Measurements from ENCODE around the gene GRAP.
A peak's percentile ranks its signal among the peaks of the same experiment; 100 is the strongest.

The GRAP gene

GRCh38 chr17:19017804-19018599 lies 28.8 kb downstream of the GRAP start:
- no peak for DNase-seq

DNA sequence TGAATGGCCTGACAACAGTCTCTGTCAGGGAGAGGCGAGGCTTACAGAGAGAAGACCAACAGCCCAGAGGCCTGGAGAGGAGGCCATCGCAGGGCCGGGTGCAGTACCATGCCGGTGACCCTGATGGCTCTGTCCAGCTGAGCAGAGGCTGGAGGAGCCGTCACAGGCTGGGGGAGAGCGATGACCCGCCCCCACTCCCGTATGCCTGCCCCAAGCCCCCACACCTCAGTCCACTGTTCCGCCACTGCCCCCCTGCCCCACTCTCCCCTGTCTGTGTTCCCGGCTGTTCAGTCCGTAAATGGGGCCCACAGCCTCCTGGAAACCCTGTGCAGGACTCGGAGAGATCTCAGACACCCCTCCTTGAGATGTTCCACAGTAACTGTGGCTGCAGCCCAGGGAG lies 29.4 kb downstream of the GRAP start:
- DNase-seq = no peak

GRCh38 chr17:19016881-19017280 lies 29.9 kb downstream of the GRAP start:
- no peak for DNase-seq

- DNase-seq = no peak
Observed at GRCh38 chr17:19016297-19016696, 30.5 kb downstream of the GRAP start.

DNA sequence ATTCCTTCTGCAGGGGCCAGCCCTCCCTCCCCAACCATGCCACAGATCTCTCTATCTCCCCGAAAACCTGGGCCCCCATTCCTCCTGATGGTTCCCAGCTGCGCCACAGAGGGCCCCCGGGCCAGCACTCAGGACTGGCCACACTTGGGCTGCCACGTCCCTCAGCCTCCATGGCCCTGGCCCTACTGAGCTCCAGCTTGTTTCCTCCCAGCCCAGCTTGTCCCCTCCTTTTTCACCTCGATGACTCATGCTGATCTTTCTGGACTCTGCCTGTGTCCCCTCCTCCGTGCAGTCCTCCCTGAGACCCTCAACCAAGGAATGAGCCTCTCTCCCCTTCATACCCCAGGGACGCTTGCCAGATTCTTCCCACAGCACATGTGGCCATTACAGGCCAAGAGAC lies 31.3 kb downstream of the GRAP start:
- DNase-seq = no peak

DNA sequence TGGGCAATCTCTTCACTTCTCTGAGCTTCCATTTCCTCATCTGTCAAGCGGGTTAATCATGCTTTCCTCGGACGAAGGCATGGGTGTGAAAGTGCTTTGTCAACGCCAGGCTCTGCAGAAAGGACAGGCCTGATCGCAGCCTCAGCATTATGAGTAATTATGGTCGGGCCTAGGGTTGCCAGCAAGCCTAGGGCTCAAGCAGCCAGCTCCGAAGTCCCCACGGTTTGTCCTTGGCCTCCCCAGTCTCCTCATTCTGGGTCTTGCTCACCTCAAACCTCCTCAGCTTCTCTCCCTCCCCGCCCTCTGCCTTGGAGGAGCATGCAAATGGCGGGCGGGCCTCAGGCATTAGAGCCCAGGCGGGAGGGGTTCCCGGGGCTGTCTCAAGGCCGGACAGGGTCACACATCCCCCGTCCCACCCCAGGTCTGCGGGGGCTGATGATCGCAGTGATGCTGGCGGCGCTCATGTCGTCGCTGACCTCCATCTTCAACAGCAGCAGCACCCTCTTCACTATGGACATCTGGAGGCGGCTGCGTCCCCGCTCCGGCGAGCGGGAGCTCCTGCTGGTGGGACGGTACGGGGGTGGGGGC lies 32.0 kb downstream of the GRAP start:
- no peak for DNase-seq

- DNase-seq = no peak
Observed at GRCh38 chr17:19013806-19014627, 32.7 kb downstream of the GRAP start.

- no peak for DNase-seq
Observed at GRCh38 chr17:19013226-19013625, 33.5 kb downstream of the GRAP start.

DNA sequence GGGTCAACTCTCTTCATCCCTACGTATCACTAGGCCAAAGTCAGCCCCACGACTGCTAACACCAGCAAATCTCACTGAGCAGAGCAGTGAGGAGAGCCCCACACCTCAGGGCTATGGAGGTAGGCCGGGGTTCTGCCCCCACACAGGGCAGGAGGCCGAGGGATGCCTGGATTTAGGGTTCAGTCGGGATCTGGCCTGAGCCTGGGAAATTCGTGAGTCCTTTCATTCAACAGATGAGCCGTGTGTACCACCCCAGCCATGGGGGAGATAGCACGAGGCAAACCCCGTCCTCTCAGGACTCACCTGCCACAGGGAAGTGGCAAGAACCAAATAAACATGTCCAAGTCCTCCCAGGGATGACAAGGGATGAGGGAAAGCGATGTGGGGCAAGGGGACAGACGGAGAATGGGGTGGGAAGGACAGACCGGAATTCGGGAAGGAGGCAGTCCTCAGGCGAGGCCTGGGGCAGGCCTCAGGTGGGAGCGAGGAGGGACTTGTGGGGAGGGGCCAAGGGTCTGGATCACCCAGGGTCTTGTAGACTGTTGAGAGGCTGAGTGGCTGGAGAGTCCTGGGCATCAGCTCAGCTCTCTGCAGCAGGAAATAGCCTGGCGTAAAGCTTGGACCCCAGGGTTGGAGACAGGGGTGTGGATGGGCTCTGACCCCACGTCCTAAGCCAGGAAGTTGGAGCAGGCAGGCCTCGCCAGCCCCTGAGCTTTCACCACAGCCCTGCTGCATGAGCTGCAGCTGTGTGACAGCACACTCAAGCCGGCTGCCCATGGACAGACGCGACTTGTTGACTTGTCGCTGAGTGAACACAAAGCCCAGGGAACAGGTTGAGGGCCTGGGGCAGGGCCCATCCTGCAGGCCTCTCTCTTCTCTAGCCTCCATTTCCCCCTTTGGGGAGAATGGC lies 34.3 kb downstream of the GRAP start:
- DNase-seq = no peak

DNA sequence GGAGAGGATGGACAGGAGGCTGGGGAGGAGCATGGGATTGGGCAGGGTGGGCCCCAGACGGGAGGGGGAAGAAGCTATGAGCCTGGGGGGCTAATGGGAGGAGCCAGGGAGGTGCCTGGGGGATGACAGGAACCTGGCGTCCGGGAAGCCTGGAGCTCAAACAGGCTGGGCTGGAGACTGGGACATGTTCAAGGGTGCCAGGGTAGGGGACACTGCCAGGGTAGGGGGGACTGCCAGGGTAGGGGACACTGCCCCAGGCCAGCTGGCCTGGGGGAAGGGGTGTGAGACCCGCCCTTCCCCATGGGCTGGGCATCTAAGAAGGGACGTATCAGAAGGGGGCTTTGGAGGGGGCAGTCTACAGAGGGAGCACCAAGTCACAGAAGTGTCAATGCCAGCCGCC lies 35.2 kb downstream of the GRAP start:
- DNase-seq = no peak

GRCh38 chr17:19010729-19011505 lies 35.8 kb downstream of the GRAP start:
- DNase-seq = no peak

GRCh38 chr17:19009970-19010369 lies 36.8 kb downstream of the GRAP start:
- DNase-seq = no peak

GRCh38 chr17:19006698-19007097 lies 40.1 kb downstream of the GRAP start:
- DNase-seq = no peak

DNA sequence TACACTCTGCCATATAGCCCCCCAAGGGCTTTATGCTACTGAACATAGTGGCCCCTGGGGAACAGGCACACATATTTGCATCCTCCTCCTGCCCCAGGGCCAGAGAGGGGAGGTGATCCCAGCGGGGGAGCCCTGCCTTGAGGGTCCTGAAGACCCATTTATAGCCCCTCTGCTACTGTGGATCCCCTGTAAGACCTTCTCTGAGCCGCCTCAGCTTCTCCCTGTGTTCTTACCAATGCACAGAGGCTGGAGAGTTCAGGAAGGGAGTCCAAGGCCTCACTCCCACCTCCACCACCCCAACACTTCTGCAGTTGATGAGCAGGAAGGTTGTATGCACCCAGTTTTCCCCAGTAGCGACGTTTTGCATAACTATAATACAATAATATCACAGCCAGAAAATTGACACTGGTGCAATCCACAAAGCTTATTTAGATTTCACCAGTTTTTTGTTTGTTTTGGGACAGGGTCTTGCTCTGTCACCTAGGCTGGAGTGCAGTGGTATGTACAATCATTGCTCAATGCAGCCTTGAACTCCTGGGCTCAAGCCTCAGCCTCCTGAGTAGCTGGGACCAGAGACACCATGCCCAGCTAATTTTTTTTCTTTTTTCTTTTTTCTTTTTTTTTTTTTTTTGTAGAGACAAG lies 40.8 kb downstream of the GRAP start:
- DNase-seq = no peak

DNA sequence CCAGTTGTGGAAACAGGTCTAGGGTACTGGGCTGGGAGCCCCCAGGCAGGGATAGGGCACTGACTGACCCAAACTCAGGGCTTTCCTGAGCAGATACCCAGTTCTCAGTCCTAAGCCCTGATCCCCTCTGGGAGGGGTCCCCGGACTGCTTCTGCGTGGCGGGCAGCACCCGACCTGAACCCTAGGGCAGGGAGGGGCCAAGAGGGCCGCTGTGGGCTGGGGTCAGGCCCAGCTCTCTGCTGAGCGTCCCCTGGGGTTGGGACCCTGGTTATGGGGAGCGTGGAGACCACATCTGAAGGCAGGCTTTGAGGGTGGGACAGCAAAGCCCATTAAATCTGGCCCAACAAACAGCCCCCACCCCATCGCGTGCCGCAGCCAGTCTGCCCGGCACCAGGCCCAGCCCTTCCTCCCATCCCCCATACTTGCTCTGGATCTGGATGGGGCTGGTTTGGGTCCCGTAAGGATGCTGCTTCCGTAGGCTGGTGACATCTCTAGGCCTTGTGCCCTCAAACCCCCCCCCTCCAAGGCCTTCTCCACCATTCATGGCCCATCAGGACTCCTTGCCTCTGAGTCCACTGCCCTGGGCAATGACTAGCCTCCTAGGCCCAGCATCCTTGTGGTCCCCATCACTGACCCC lies 41.5 kb downstream of the GRAP start:
- no peak for DNase-seq

GRCh38 chr17:19004421-19005136 lies 42.2 kb downstream of the GRAP start, which contains the start of gene FAM83G:
Gene FAM83G (minus strand): TSS chr17:19004764. CDS start chr17:19004041, 723 bp downstream.
- DNase-seq = peak; percentile 86

DNA sequence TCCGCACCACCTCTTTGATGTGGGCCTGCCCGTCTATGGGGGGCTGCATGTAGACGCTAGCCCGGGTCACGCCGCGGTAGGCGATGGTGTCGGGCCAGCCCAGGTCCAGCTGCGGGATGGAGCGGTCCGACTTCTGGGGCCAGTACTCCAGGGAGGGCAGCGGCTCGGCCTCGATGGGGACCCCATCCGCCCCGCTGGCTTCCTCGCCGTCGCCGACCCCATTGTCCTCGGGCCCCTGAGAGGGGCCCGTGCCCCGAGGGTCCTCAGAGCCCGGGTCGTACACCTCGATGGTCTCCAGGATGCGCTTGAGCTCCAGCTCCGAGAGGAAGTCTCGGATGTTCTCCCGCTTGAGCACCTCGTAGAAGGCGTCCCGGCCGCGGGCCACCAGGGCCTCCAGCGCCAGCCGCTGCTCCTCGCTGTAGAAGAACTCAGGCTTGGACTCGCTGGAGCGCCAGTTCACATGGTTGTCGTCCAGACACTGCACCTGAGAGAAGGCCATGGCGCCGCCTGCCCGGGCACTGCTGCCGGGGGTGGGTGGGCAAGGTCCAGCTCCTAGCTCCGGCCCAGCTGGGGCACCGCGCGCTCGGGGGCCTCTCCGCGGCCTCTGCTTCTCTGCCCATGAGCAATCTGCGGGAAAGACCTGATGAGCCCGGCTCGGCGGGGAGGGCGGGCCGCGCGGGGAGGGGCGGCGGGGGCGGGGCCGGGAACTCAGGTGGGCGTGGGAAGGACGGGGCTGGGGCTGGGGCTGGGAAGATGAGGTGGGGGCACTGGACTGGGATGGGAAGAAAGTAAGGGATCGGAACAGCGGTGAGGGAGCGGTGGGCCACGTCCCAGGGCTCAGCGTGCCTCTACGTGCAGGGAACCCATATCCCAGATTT lies 43.0 kb downstream of the GRAP start:
- DNase-seq = no peak

DNA sequence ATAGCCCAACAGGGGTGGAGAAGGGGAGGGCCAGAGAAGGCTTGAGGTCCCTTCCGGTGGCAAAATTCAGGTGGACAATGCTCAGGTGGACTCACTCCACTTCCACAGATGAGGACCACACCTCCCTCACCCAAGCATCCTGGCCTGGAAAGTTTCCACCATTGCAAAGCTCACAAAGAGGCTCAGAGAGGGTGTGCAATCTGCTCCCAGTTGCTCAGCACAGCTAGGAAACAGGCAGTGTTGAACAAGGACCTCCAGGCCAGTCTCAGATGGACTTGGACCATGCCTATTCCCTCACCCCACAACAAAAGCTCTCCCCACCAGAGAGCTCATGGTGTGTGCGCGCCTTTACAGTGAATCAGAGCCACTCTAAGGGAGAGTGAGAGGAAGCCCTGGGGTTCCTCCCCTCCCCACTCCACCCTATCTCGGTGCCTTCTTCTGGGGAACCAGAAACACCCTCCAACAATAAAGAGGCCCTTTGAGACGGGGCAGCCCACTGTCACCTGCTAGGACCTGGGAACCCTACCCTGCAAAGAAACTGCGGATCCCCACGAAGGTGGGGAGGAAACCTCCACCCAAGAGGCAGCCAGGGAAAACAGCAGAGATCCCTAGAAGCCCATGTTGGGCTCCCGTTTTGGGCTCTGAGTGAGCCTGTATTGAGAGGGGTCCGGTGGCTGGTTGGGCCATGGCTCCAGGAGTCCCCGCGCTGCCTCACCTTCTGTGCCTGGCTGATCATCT lies 43.8 kb downstream of the GRAP start:
- DNase-seq = peak; percentile 12

Data from CD4-positive, alpha-beta T cell treated with Interleukin-21 for 1 hour (primary cell).